HL-60 (cell line): ENCODE results near the gene NTF3.

Experiments
- CTCF ChIP-seq: IDR thresholded peaks from one replicate; pipeline ENCODE4 v1.5.1; 2011; ENCODE audit warnings: low read length, control low read depth, inconsistent platforms; ENCODE audit not compliant: insufficient read depth
- GABPA ChIP-seq: IDR thresholded peaks from 2 replicates; pipeline ENCODE4 v1.6.1; 2012; ENCODE audit warnings: low read depth
- POLR2AphosphoS5 ChIP-seq: IDR thresholded peaks from 2 replicates; pipeline ENCODE4 v1.6.1; 2012; ENCODE audit warnings: low read depth
- SPI1 ChIP-seq: IDR thresholded peaks from 2 replicates; pipeline ENCODE4 v1.6.1; 2012; ENCODE audit warnings: low read depth, mild to moderate bottlenecking, borderline replicate concordance
- TF ChIP-seq, protein P1 (sequence below): IDR thresholded peaks from 2 replicates; pipeline ENCODE4 v1.6.1; 2012; ENCODE audit warnings: low read depth; ENCODE audit not compliant: insufficient replicate concordance

DNA sequence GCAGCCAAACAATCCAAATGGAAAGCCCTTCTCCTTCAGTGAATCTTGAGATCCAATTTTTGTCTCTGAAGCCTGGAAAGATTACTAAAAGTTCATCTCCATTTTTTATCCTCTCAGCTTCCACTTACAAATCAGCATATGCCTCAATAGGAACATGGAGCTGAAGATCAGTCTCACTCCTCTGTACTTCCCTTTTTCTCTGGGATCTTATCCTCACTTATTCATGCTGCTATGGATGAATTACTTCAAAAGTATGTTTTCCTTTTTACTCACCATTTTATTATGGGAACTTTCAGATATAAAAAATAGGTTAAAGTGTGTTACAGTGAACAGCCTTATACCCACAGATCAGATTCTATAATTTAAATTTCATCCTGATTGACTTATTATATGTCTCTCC, 14.4 kb upstream of the NTF3 start:
- TF ChIP-seq CTCF (no peak), POLR2AphosphoS5 (no peak), GABPA (no peak), SPI1 (no peak)
- TF ChIP-seq, protein P1, sequence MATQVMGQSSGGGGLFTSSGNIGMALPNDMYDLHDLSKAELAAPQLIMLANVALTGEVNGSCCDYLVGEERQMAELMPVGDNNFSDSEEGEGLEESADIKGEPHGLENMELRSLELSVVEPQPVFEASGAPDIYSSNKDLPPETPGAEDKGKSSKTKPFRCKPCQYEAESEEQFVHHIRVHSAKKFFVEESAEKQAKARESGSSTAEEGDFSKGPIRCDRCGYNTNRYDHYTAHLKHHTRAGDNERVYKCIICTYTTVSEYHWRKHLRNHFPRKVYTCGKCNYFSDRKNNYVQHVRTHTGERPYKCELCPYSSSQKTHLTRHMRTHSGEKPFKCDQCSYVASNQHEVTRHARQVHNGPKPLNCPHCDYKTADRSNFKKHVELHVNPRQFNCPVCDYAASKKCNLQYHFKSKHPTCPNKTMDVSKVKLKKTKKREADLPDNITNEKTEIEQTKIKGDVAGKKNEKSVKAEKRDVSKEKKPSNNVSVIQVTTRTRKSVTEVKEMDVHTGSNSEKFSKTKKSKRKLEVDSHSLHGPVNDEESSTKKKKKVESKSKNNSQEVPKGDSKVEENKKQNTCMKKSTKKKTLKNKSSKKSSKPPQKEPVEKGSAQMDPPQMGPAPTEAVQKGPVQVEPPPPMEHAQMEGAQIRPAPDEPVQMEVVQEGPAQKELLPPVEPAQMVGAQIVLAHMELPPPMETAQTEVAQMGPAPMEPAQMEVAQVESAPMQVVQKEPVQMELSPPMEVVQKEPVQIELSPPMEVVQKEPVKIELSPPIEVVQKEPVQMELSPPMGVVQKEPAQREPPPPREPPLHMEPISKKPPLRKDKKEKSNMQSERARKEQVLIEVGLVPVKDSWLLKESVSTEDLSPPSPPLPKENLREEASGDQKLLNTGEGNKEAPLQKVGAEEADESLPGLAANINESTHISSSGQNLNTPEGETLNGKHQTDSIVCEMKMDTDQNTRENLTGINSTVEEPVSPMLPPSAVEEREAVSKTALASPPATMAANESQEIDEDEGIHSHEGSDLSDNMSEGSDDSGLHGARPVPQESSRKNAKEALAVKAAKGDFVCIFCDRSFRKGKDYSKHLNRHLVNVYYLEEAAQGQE, result no peak
